ENCODE data around the gene ACSM5.

The ACSM5 gene

GRCh38 chr16:20485408-20485807 is 76.1 kb downstream of the ACSM5 start:
- TF ChIP-seq CTCF (conservative IDR thresholded peaks at IDR 0.05; ENCODE audit: low read length): no peak
- DNase-seq (ENCODE audit: low read depth): no peak
- H3K4me3 ChIP-seq (ENCODE audit: low read length): no peak overlapping the region
